T-helper 2 cell treated with Interferon-gamma antibody and Interleukin-4, amounts not matched to agents 100 ng/mL and 5 ng/mL, for 36 hours (primary cell): Measurements from ENCODE around the gene SMIM21. TPM values are rescaled to one million over a fixed set of nuclear protein-coding genes. Genes with fewer than 3 reads are reported as not detected.

Experiments used
- intact Hi-C: fragments of 100-400 bp; cut with micrococcal nuclease; formaldehyde crosslinking; loops from one replicate; pipeline ENCODE4 v1.15.1; 2023
- total RNA-seq: library from RNA; stranded (reverse); gene quantifications from 2 replicates; pipeline ENCODE4 v1.2.3, GENCODE V29; 2022

Gene SMIM21
- total RNA-seq, 1 donor from 2014 or later: not detected

- intact Hi-C loops: no loop called here
Measured at GRCh38 chr18:75377258-75377657, 50.2 kb downstream of the SMIM21 start.

- intact Hi-C loops: no loop called here
Measured at GRCh38 chr18:75376004-75376403, 51.5 kb downstream of the SMIM21 start.

- intact Hi-C loops: no loop called here
Measured at GRCh38 chr18:75375341-75375740, 52.2 kb downstream of the SMIM21 start.

GRCh38 chr18:75374466-75374865, 53.0 kb downstream of the SMIM21 start:
- intact Hi-C loops: no loop called here

- intact Hi-C loops: no loop called here
Measured at GRCh38 chr18:75369026-75369721, 58.3 kb downstream of the SMIM21 start.

GRCh38 chr18:75365837-75366236, 61.7 kb downstream of the SMIM21 start:
- intact Hi-C loops: no loop called here

- intact Hi-C loops: no loop called here
Measured at GRCh38 chr18:75365254-75365629, 62.3 kb downstream of the SMIM21 start.

GRCh38 chr18:75364512-75365253, 62.8 kb downstream of the SMIM21 start:
- intact Hi-C loops: no loop called here

- intact Hi-C loops: no loop called here
Measured at GRCh38 chr18:75363446-75364225, 63.9 kb downstream of the SMIM21 start.

- intact Hi-C loops: no loop called here
Measured at GRCh38 chr18:75362435-75362834, 65.1 kb downstream of the SMIM21 start.

GRCh38 chr18:75360941-75361340, 66.6 kb downstream of the SMIM21 start:
- intact Hi-C loops: no loop called here

- intact Hi-C loops: no loop called here
Measured at GRCh38 chr18:75360215-75360614, 67.3 kb downstream of the SMIM21 start.

Other genes with a start within 250 kb of the SMIM21 start
- gene PTGR3, start 218.6 kb downstream of the SMIM21 start, total RNA-seq: 20.0 and 25.4 TPM in 2 replicates
- 13.1 and 14.7 TPM in 2 replicates for gene TSHZ1, start 216.9 kb downstream of the SMIM21 start, total RNA-seq